ENCODE results near the gene HMCN1. TPM values are rescaled to one million over a fixed set of nuclear protein-coding genes. Genes with fewer than 3 reads are reported as not detected.
A peak's percentile ranks its signal among the peaks of the same experiment; 100 is the strongest.

HMCN1 gene
- total and polyA plus RNA-seq, 2 donors (not counting 1 experiment from before 2014, with no cell fraction given), result 6.8 to 21.0 TPM

DNA sequence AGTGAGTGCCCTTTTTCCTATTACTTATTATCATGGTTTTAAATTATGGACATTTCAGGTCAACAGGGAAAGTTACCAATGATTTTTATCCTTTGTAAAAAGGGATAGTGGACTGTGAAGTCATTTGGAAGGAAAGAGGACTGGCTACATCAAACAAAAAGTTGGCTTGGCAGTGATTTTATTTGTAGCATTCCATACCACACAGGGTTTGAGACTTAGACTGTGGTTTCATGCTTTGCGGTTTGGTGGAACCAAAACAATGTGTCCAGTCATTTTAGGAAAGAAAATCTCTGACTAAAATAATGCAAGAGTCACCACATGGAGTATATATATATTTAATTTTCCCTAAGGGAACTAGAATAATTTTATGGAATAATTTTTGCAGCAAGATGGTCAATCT lies 239.5 kb downstream of the HMCN1 start:
- TF ChIP-seq EZH2 (IDR thresholded peaks at IDR 0.05; ENCODE audit: low read length, missing control alignments), result no peak
- TF ChIP-seq CTCF (conservative IDR thresholded peaks at IDR 0.05 in 1 of 2, IDR thresholded peaks at IDR 0.05 in 1 of 2; ENCODE audit: low read depth in 1 of 2, low read length in 2 of 2), result no peak
- peak; percentile 92 to 98 for DNase-seq (ENCODE audit: low read depth in 2 of 2)
- no peak overlapping the region for H2AFZ ChIP-seq (ENCODE audit: low read length)
- no peak overlapping the region for H3K27ac ChIP-seq (ENCODE audit: insufficient read depth, low read length)
- H3K9ac ChIP-seq (ENCODE audit: insufficient read depth, low read length), result no peak overlapping the region
- no peaks in the 10 kb centered on the region for H3K27me3 ChIP-seq (ENCODE audit: control insufficient read depth, insufficient read depth, low read length)
- H4K20me1 ChIP-seq (ENCODE audit: control insufficient read depth, extremely low read depth, insufficient read depth, low read length), result no peaks in the 10 kb centered on the region
- no peak overlapping the region for H3K4me3 ChIP-seq (replicated peaks in 1 of 4; ENCODE audit: control extremely low read depth in 1 of 4, insufficient read depth in 1 of 4, low read depth in 3 of 4, low read length in 4 of 4)
- no peaks in the 10 kb centered on the region for H3K9me3 ChIP-seq (ENCODE audit: control insufficient read depth, insufficient read depth, low read depth, low read length)
- peaks cover 6% of the 10 kb centered on the region for H3K4me1 ChIP-seq (ENCODE audit: control insufficient read depth, extremely low read depth, insufficient read depth, low read length)
- H3K4me2 ChIP-seq (ENCODE audit: extremely low read depth, insufficient read depth, low read length), result peak overlapping the region; percentile 62
- H3K36me3 ChIP-seq (ENCODE audit: control insufficient read depth, insufficient read depth, low read length), result no peaks in the 10 kb centered on the region
- H3K79me2 ChIP-seq (ENCODE audit: control insufficient read depth, insufficient read depth, low read length), result no peaks in the 10 kb centered on the region

- Histone ChIP-seq H4K20me1 (ENCODE audit: control insufficient read depth, extremely low read depth, insufficient read depth, low read length) (no peaks in the 10 kb centered on the region), H3K27me3 (ENCODE audit: control insufficient read depth, insufficient read depth, low read length) (no peaks in the 10 kb centered on the region), H2AFZ (ENCODE audit: low read length) (no peak overlapping the region), H3K79me2 (ENCODE audit: control insufficient read depth, insufficient read depth, low read length) (no peaks in the 10 kb centered on the region), H3K9ac (ENCODE audit: insufficient read depth, low read length) (no peak overlapping the region), H3K9me3 (ENCODE audit: control insufficient read depth, insufficient read depth, low read depth, low read length) (no peaks in the 10 kb centered on the region), H3K36me3 (ENCODE audit: control insufficient read depth, insufficient read depth, low read length) (no peaks in the 10 kb centered on the region), H3K4me3 (replicated peaks in 1 of 4; ENCODE audit: control extremely low read depth in 1 of 4, insufficient read depth in 1 of 4, low read depth in 3 of 4, low read length in 4 of 4) (no peak overlapping the region), H3K4me1 (ENCODE audit: control insufficient read depth, extremely low read depth, insufficient read depth, low read length) (peaks cover 6% of the 10 kb centered on the region), H3K4me2 (ENCODE audit: extremely low read depth, insufficient read depth, low read length) (no peak overlapping the region), H3K27ac (ENCODE audit: insufficient read depth, low read length) (no peak overlapping the region)
- no peak for DNase-seq (ENCODE audit: low read depth in 2 of 2)
- TF ChIP-seq EZH2 (IDR thresholded peaks at IDR 0.05; ENCODE audit: low read length, missing control alignments) (no peak), CTCF (conservative IDR thresholded peaks at IDR 0.05 in 1 of 2, IDR thresholded peaks at IDR 0.05 in 1 of 2; ENCODE audit: low read depth in 1 of 2, low read length in 2 of 2) (no peak)
Measured at GRCh38 chr1:185974367-185975170, 240.4 kb downstream of the HMCN1 start.

- no peak overlapping the region for H2AFZ ChIP-seq (ENCODE audit: low read length)
- no peaks in the 10 kb centered on the region for H3K9me3 ChIP-seq (ENCODE audit: control insufficient read depth, insufficient read depth, low read depth, low read length)
- H3K4me2 ChIP-seq (ENCODE audit: extremely low read depth, insufficient read depth, low read length), result no peak overlapping the region
- no peak overlapping the region for H3K9ac ChIP-seq (ENCODE audit: insufficient read depth, low read length)
- H3K27ac ChIP-seq (ENCODE audit: insufficient read depth, low read length), result no peak overlapping the region
- no peaks in the 10 kb centered on the region for H3K4me1 ChIP-seq (ENCODE audit: control insufficient read depth, extremely low read depth, insufficient read depth, low read length)
- H3K27me3 ChIP-seq (ENCODE audit: control insufficient read depth, insufficient read depth, low read length), result no peaks in the 10 kb centered on the region
- H3K79me2 ChIP-seq (ENCODE audit: control insufficient read depth, insufficient read depth, low read length), result no peaks in the 10 kb centered on the region
- no peak overlapping the region for H3K4me3 ChIP-seq (replicated peaks in 1 of 4; ENCODE audit: control extremely low read depth in 1 of 4, insufficient read depth in 1 of 4, low read depth in 3 of 4, low read length in 4 of 4)
- TF ChIP-seq EZH2 (IDR thresholded peaks at IDR 0.05; ENCODE audit: low read length, missing control alignments) (no peak), CTCF (conservative IDR thresholded peaks at IDR 0.05 in 1 of 2, IDR thresholded peaks at IDR 0.05 in 1 of 2; ENCODE audit: low read depth in 1 of 2, low read length in 2 of 2) (no peak)
- H4K20me1 ChIP-seq (ENCODE audit: control insufficient read depth, extremely low read depth, insufficient read depth, low read length), result no peaks in the 10 kb centered on the region
- H3K36me3 ChIP-seq (ENCODE audit: control insufficient read depth, insufficient read depth, low read length), result no peaks in the 10 kb centered on the region
- no peak for DNase-seq (ENCODE audit: low read depth in 2 of 2)
Measured at GRCh38 chr1:185980891-185981290, 246.7 kb downstream of the HMCN1 start.
